Liver (tissue), 9 donors: Measurements from ENCODE around the gene MYO18A. TPM values are rescaled to one million over a fixed set of nuclear protein-coding genes. Genes with fewer than 3 reads are reported as not detected.

Experiments
- DNase-seq: peaks from one replicate; pipeline ENCODE4 v3.0.0-alpha.2; 2017; ENCODE audit warnings: low spot score
- H3K27ac ChIP-seq, 2 donors: one replicate each; pipeline ENCODE4 v1.7.0; 2013; ENCODE audit warnings: inconsistent platforms in 2 of 2, low read length in 2 of 2, control low read depth in 1 of 2, low read depth in 1 of 2, mild to moderate bottlenecking in 1 of 2
- H3K27me3 ChIP-seq, 4 donors: one replicate each; pipeline versions ENCODE4 v1.6.1 to v1.7.0; 2013; ENCODE audit warnings: low read length in 3 of 4, inconsistent platforms in 1 of 4, mild to moderate bottlenecking in 1 of 4, moderate library complexity in 1 of 4; ENCODE audit not compliant: control insufficient read depth in 4 of 4, insufficient read depth in 4 of 4
- H3K36me3 ChIP-seq, 4 donors: one replicate each; pipeline versions ENCODE4 v1.6.1 to v1.7.0; 2013; ENCODE audit warnings: low read length in 3 of 4, mild to moderate bottlenecking in 3 of 4, low read depth in 1 of 4, moderate library complexity in 1 of 4; ENCODE audit not compliant: control insufficient read depth in 4 of 4, insufficient read depth in 3 of 4
- H3K4me1 ChIP-seq, 4 donors: one replicate each; pipeline versions ENCODE4 v1.6.1 to v1.7.0; 2013; ENCODE audit warnings: low read length in 3 of 4, mild to moderate bottlenecking in 3 of 4, moderate library complexity in 1 of 4; ENCODE audit not compliant: control insufficient read depth in 4 of 4, insufficient read depth in 4 of 4
- H3K4me3 ChIP-seq, 3 donors: one replicate each; pipeline versions ENCODE4 v1.6.1 to v1.7.0; 2013; ENCODE audit warnings: low read length in 3 of 3, control low read depth in 1 of 3, low read depth in 1 of 3, mild to moderate bottlenecking in 1 of 3
- H3K9ac ChIP-seq, 2 donors: one replicate each; pipeline ENCODE4 v1.7.0; 2013; ENCODE audit warnings: low read length in 2 of 2, mild to moderate bottlenecking in 2 of 2, moderate library complexity in 2 of 2, control low read depth in 1 of 2, low read depth in 1 of 2
- H3K9me3 ChIP-seq, 4 donors: one replicate each; pipeline versions ENCODE4 v1.6.1 to v1.7.0; 2013; ENCODE audit warnings: low read length in 3 of 4; ENCODE audit not compliant: control insufficient read depth in 4 of 4
- ATF3 ChIP-seq: IDR thresholded peaks from 2 replicates; pipeline ENCODE4 v1.6.1; 2016; ENCODE audit warnings: antibody characterized with exemption
- FOXA1 ChIP-seq: IDR thresholded peaks from 2 replicates; pipeline ENCODE4 v1.6.1; 2016; ENCODE audit warnings: antibody characterized with exemption
- FOXA2 ChIP-seq: IDR thresholded peaks from 2 replicates; pipeline ENCODE4 v1.6.1; 2016; ENCODE audit warnings: antibody characterized with exemption
- HNF4A ChIP-seq, 2 donors: conservative IDR thresholded peaks; 2 replicates each; pipeline ENCODE4 v1.6.1; 2016; ENCODE audit warnings: antibody characterized with exemption in 2 of 2, mild to moderate bottlenecking in 2 of 2
- JUND ChIP-seq, 2 donors: IDR thresholded peaks; 2 replicates each; pipeline ENCODE4 v1.6.1; 2016; ENCODE audit warnings: antibody characterized with exemption in 2 of 2
- RAD21 ChIP-seq, 2 donors: IDR thresholded peaks; 2 replicates each; pipeline ENCODE4 v1.6.1; 2016; ENCODE audit warnings: antibody characterized with exemption in 2 of 2, mild to moderate bottlenecking in 2 of 2
- RXRA ChIP-seq, 2 donors: IDR thresholded peaks; 2 replicates each; pipeline ENCODE4 v1.6.1; 2017 to 2018; ENCODE audit warnings: antibody characterized with exemption in 2 of 2, mild to moderate bottlenecking in 1 of 2
- SP1 ChIP-seq: IDR thresholded peaks from 2 replicates; pipeline ENCODE4 v1.6.1; 2018; ENCODE audit warnings: antibody characterized with exemption, mild to moderate bottlenecking
- ZBTB33 ChIP-seq: IDR thresholded peaks from 2 replicates; pipeline ENCODE4 v1.6.1; 2016; ENCODE audit warnings: antibody characterized with exemption
- WGBS: extraction: QIAGEN DNeasy Blood & Tissue Kit; methylation state at CpG from one replicate; pipeline ENCODE4 v1.1.7; 2013; 5-methylcytosine and 5-hydroxymethylcytosine counted together
- polyA plus RNA-seq, 2 donors: library from polyadenylated mRNA; stranded (reverse) in 1 of 2; unstranded in 1 of 2; fragments of 200-250 nt in 1 of 2; fragments of >200 nt in 1 of 2; fragmentation: Nextera tagmentation in 1 of 2; extraction: Ambion mirVana in 1 of 2; gene quantifications; one replicate each; pipeline versions ENCODE4 v1.2.1 to v1.2.3, GENCODE V29; 2013 to 2015
- total RNA-seq, 2 donors: library from RNA; depleted of rRNA; stranded (reverse); fragments of >200 nt; gene quantifications; one replicate each; pipeline ENCODE4 v1.2.3, GENCODE V29; 2014
- TF ChIP-seq, protein P1 (sequence below): fragments of 150-350 bp; IDR thresholded peaks from 2 replicates; pipeline ENCODE4 v1.5.1; 2017; ENCODE audit warnings: improper control_type of control experiment, low read depth, low read length; ENCODE audit not compliant: missing input control
- donor health status: healthy.
- donor health status: healthy.
- donor health status: healthy.
- donor health status: healthy.
- donor health status: healthy.

Gene MYO18A
- total and polyA plus RNA-seq, 4 donors, result 26.3 to 81.6 (median 37.3) TPM

DNA sequence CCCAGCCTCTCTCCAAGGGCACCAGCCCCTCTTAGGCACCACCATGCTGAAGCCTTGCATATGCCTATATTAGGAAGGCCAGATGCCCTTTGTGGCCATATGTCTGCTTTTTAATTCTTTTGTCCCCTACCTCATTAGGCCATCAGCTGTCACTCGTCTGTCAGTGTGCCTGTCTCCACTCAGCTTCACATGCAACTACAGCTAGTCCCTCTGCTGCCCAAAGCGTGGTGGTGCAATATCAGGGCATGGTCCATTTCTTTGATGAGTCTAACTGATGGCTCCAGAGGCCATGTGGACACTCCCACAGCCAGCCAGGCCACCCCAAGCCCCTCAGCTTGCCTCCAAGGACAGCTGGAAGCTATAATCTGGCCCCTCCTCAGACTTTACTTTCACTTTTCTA lies 36.3 kb downstream of the MYO18A start:
- H3K27ac ChIP-seq, result peak overlapping the region; percentile 25 to 34
- 25% methylated on average over 2 of the region's 2 CpGs for WGBS
- no peak overlapping the region for H3K9ac ChIP-seq
- no peaks in the 10 kb centered on the region for H3K27me3 ChIP-seq
- peaks cover 6 to 68% (median 52%) of the 10 kb centered on the region in 4 donors for H3K4me1 ChIP-seq
- DNase-seq, result no peak
- TF ChIP-seq FOXA2 (no peak), RAD21 (IDR thresholded peaks at IDR 0.05) (peak; percentile 68 to 88), HNF4A (conservative IDR thresholded peaks at IDR 0.05) (peak; percentile 71 to 76), FOXA1 (no peak), SP1 (peak; percentile 19), JUND (IDR thresholded peaks at IDR 0.05) (no peak), RXRA (IDR thresholded peaks at IDR 0.05) (peak in 1 of 2 donors; percentile 39)
- TF ChIP-seq, protein P1, sequence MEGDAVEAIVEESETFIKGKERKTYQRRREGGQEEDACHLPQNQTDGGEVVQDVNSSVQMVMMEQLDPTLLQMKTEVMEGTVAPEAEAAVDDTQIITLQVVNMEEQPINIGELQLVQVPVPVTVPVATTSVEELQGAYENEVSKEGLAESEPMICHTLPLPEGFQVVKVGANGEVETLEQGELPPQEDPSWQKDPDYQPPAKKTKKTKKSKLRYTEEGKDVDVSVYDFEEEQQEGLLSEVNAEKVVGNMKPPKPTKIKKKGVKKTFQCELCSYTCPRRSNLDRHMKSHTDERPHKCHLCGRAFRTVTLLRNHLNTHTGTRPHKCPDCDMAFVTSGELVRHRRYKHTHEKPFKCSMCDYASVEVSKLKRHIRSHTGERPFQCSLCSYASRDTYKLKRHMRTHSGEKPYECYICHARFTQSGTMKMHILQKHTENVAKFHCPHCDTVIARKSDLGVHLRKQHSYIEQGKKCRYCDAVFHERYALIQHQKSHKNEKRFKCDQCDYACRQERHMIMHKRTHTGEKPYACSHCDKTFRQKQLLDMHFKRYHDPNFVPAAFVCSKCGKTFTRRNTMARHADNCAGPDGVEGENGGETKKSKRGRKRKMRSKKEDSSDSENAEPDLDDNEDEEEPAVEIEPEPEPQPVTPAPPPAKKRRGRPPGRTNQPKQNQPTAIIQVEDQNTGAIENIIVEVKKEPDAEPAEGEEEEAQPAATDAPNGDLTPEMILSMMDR, result peak; percentile 62
- no peaks in the 10 kb centered on the region for H3K9me3 ChIP-seq
- no peaks in the 10 kb centered on the region for H3K36me3 ChIP-seq
- H3K4me3 ChIP-seq, result no peak overlapping the region

- WGBS, result 80% methylated on average over 4 of the region's 4 CpGs
- DNase-seq, result no peak
- no peak for TF ChIP-seq ATF3
- no peak for TF ChIP-seq ZBTB33
- TF ChIP-seq RXRA (IDR thresholded peaks at IDR 0.05), result no peak
- TF ChIP-seq FOXA1, result no peak
- TF ChIP-seq FOXA2, result no peak
- TF ChIP-seq, protein P1, result no peak
- no peak for TF ChIP-seq JUND (IDR thresholded peaks at IDR 0.05)
- peak overlapping the region in 1 of 2 donors; percentile 61 for H3K27ac ChIP-seq
- H3K27me3 ChIP-seq, result no peaks in the 10 kb centered on the region
- peaks cover 6 to 63% (median 44%) of the 10 kb centered on the region in 4 donors for H3K4me1 ChIP-seq
- H3K36me3 ChIP-seq, result peaks cover 0 to 4% (median 0%) of the 10 kb centered on the region in 4 donors
- H3K9ac ChIP-seq, result no peak overlapping the region
- no peaks in the 10 kb centered on the region for H3K9me3 ChIP-seq
- H3K4me3 ChIP-seq, result no peak overlapping the region
These were observed 38.7 kb downstream of the MYO18A start for GRCh38 chr17:29141514-29141876.
